ENCODE measurements around the gene CD207.

The CD207 gene

DNA sequence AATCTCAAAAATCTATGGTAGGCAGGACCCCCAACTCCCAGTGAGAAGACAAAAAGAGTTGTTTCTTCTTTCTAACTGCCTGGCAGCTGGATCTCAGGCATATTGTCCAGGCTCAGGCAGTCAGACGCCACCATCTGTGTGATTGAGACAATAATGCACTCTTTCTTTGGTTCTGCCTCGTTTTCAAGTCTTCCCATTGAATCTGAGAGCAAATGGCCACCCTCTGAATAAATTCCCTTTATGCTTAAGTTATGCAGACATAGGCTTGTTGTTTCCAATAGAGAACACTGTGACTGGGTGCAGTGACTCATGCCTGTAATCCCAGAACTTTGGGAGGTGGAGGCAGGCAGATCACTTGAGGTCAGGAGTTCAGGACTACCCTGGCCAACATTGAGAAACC is 15.3 kb upstream of the CD207 start:
- H2BK5ac ChIP-seq (ENCODE audit: low read length) = no peak overlapping the region
- H3K4me2 ChIP-seq (ENCODE audit: low read length) = no peak overlapping the region
- no peak overlapping the region for H3K4me3 ChIP-seq (ENCODE audit: low read length)
- H3K79me1 ChIP-seq (ENCODE audit: low read length) = no peaks in the 10 kb centered on the region
- no peak for DNase-seq
- WGBS (ENCODE audit: extremely low coverage, insufficient coverage, low lambda C conversion rate) = no CpG with 5 or more reads among the region's 2 CpGs
- no peaks in the 10 kb centered on the region for H3K4me1 ChIP-seq (ENCODE audit: control insufficient read depth, low read depth, low read length)
- H2BK120ac ChIP-seq (ENCODE audit: low read depth, low read length) = no peak overlapping the region
- H2BK15ac ChIP-seq (replicated peaks; ENCODE audit: low read depth) = no peak overlapping the region
- no peak overlapping the region for H2AK5ac ChIP-seq (ENCODE audit: low read length)
- H4K5ac ChIP-seq (ENCODE audit: low read length) = no peak overlapping the region
- H3K56ac ChIP-seq (ENCODE audit: low read length) = no peak overlapping the region
- H3K36me3 ChIP-seq (ENCODE audit: control insufficient read depth, insufficient read depth, low read length) = no peaks in the 10 kb centered on the region
- peaks cover 1% of the 10 kb centered on the region for H3K27me3 ChIP-seq (ENCODE audit: insufficient read depth, low read length, poor library complexity)
- no peak overlapping the region for H3K4ac ChIP-seq (ENCODE audit: low read depth, low read length)
- H3K27ac ChIP-seq (ENCODE audit: low read depth, low read length) = no peak overlapping the region
- H3K23ac ChIP-seq (ENCODE audit: low read length) = no peak overlapping the region
- H3K79me2 ChIP-seq (ENCODE audit: control insufficient read depth, insufficient read depth, low read length) = no peaks in the 10 kb centered on the region
- H4K8ac ChIP-seq (ENCODE audit: low read depth, low read length) = no peak overlapping the region
- no peak overlapping the region for H3K9ac ChIP-seq (ENCODE audit: low read length)
- no peak overlapping the region for H3K18ac ChIP-seq (ENCODE audit: low read length)

DNA sequence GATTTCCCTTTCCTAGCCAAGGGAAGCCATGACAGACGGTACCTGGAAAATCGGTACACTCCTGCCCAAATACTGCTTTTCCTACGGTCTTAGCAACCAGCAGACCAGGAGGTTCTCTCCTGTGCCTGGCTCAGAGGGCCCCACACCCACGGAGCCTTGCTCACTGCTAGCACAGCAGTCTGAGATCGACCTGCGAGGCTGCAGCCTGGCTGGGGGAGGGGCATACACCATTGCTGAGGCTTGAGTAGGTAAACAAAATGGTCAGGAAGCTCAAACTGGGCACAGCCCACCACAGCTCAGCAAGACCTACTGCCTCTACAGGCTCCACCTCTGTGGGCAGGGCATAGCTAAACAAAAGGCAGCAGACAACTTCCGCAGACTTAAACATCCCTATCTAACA is 6.8 kb upstream of the CD207 start:
- DNase-seq = no peak
- no peaks in the 10 kb centered on the region for H3K79me2 ChIP-seq (ENCODE audit: control insufficient read depth, insufficient read depth, low read length)
- WGBS (ENCODE audit: extremely low coverage, insufficient coverage, low lambda C conversion rate) = no CpG with 5 or more reads among the region's 7 CpGs

DNA sequence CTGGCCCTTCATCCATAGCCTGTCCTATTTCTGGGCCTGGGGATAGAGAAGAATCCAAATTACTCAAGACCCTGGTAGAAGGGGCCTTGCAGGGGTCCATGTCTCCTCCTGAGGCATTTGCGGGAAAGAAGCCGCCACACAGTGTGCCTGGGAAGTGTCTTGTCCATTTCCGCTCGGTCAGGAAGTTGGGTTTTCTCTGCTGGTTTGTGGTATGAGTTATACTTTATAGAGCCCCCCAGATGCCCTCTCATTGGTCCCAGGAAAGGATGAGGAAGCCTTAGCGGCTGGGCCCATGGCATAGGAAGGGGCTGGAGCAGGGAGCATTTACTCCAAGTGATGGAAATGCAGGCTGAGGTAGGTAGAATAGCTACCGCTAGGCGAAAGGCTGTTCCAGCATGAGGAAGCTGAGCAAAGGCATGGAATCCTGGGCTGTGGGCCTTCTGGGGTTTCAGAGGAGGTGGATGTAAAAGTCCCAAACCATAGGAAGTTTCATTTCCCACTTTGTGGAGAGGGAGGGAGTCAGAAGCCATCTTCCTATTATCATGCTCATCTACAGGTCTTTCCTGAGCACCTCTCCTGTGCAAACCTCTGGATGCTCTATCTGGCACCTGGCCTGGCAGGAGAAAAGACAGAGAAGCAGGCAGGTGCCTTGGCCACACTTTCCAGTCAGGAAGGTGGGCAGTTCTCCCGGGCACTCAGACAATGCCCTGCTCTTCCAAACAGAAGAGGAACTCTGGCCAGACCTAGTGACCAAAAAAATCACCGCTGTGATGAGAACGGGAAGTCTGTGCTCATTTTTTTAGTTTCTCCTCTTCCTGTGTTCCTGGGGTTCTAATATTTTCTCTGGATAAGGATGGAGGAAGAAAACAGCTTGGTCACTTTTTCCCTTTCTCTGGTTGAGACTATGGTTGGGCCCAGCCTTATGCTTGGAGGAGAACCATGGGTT is 2.6 kb upstream of the CD207 start:
- Histone ChIP-seq H3K79me2 (ENCODE audit: control insufficient read depth, insufficient read depth, low read length) (no peaks in the 10 kb centered on the region), H3K56ac (ENCODE audit: low read length) (no peak overlapping the region), H3K9ac (ENCODE audit: low read length) (no peak overlapping the region), H2AK5ac (ENCODE audit: low read length) (no peak overlapping the region), H3K4ac (ENCODE audit: low read depth, low read length) (no peak overlapping the region), H3K23ac (ENCODE audit: low read length) (no peak overlapping the region), H4K5ac (ENCODE audit: low read length) (no peak overlapping the region), H3K27me3 (ENCODE audit: insufficient read depth, low read length, poor library complexity) (no peaks in the 10 kb centered on the region), H3K79me1 (ENCODE audit: low read length) (no peaks in the 10 kb centered on the region), H3K27ac (ENCODE audit: low read depth, low read length) (no peak overlapping the region), H3K4me1 (ENCODE audit: control insufficient read depth, low read depth, low read length) (no peaks in the 10 kb centered on the region), H3K4me3 (ENCODE audit: low read length) (no peak overlapping the region), H3K18ac (ENCODE audit: low read length) (no peak overlapping the region), H2BK15ac (replicated peaks; ENCODE audit: low read depth) (no peak overlapping the region), H3K36me3 (ENCODE audit: control insufficient read depth, insufficient read depth, low read length) (no peaks in the 10 kb centered on the region), H2BK120ac (ENCODE audit: low read depth, low read length) (no peak overlapping the region), H2BK5ac (ENCODE audit: low read length) (no peak overlapping the region), H3K4me2 (ENCODE audit: low read length) (no peak overlapping the region), H4K8ac (ENCODE audit: low read depth, low read length) (no peak overlapping the region)
- no CpG with 5 or more reads among the region's 10 CpGs for WGBS (ENCODE audit: extremely low coverage, insufficient coverage, low lambda C conversion rate)
- no peak for DNase-seq

More for the DNA sequence above, 6.8 kb upstream of the CD207 start:
- Histone ChIP-seq H3K18ac (ENCODE audit: low read length) (no peak overlapping the region), H3K4ac (ENCODE audit: low read depth, low read length) (no peak overlapping the region), H3K56ac (ENCODE audit: low read length) (no peak overlapping the region), H3K27ac (ENCODE audit: low read depth, low read length) (no peak overlapping the region), H3K4me3 (ENCODE audit: low read length) (no peak overlapping the region), H3K79me1 (ENCODE audit: low read length) (no peaks in the 10 kb centered on the region), H3K36me3 (ENCODE audit: control insufficient read depth, insufficient read depth, low read length) (no peaks in the 10 kb centered on the region), H2BK15ac (replicated peaks; ENCODE audit: low read depth) (no peak overlapping the region), H2BK5ac (ENCODE audit: low read length) (no peak overlapping the region), H3K9ac (ENCODE audit: low read length) (no peak overlapping the region), H2BK120ac (ENCODE audit: low read depth, low read length) (no peak overlapping the region), H4K8ac (ENCODE audit: low read depth, low read length) (no peak overlapping the region), H2AK5ac (ENCODE audit: low read length) (no peak overlapping the region), H3K4me2 (ENCODE audit: low read length) (no peak overlapping the region), H3K27me3 (ENCODE audit: insufficient read depth, low read length, poor library complexity) (no peaks in the 10 kb centered on the region), H4K5ac (ENCODE audit: low read length) (no peak overlapping the region), H3K4me1 (ENCODE audit: control insufficient read depth, low read depth, low read length) (no peaks in the 10 kb centered on the region), H3K23ac (ENCODE audit: low read length) (no peak overlapping the region)

DNA sequence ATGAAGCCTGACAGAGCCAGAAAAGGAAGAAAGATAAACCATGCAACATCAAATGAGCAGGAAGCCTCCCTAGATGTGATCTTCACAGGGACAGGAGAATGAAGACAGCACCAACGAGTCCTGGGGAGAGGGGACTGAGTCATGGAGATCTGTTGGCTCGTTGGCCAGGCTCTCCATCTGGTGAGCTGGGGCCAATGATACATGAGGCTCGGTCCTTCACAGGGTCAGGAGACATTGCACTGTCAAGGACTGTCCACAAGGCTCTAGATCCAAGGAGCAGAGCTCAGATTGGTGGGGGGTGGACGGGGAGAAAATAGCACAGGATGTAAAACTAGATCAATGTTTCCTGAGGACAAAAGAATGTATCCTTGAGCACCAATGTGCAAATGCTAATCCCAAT is 735 bp downstream of the CD207 start:
- no peaks in the 10 kb centered on the region for H3K79me2 ChIP-seq (ENCODE audit: control insufficient read depth, insufficient read depth, low read length)
- no peak overlapping the region for H2AK5ac ChIP-seq (ENCODE audit: low read length)
- no peak overlapping the region for H3K4me2 ChIP-seq (ENCODE audit: low read length)
- no peak overlapping the region for H3K18ac ChIP-seq (ENCODE audit: low read length)
- H3K4me1 ChIP-seq (ENCODE audit: control insufficient read depth, low read depth, low read length) = no peaks in the 10 kb centered on the region
- no peak overlapping the region for H2BK120ac ChIP-seq (ENCODE audit: low read depth, low read length)
- no peak overlapping the region for H3K56ac ChIP-seq (ENCODE audit: low read length)
- no peak for DNase-seq
- no peaks in the 10 kb centered on the region for H3K27me3 ChIP-seq (ENCODE audit: insufficient read depth, low read length, poor library complexity)
- H4K8ac ChIP-seq (ENCODE audit: low read depth, low read length) = no peak overlapping the region
- H3K9ac ChIP-seq (ENCODE audit: low read length) = no peak overlapping the region
- H4K5ac ChIP-seq (ENCODE audit: low read length) = no peak overlapping the region
- H3K23ac ChIP-seq (ENCODE audit: low read length) = no peak overlapping the region
- no peak overlapping the region for H3K4me3 ChIP-seq (ENCODE audit: low read length)
- WGBS (ENCODE audit: extremely low coverage, insufficient coverage, low lambda C conversion rate) = no CpG with 5 or more reads among the region's 4 CpGs
- H3K36me3 ChIP-seq (ENCODE audit: control insufficient read depth, insufficient read depth, low read length) = no peaks in the 10 kb centered on the region
- no peak overlapping the region for H3K27ac ChIP-seq (ENCODE audit: low read depth, low read length)
- H2BK15ac ChIP-seq (replicated peaks; ENCODE audit: low read depth) = no peak overlapping the region
- H3K79me1 ChIP-seq (ENCODE audit: low read length) = no peaks in the 10 kb centered on the region
- H3K4ac ChIP-seq (ENCODE audit: low read depth, low read length) = no peak overlapping the region
- H2BK5ac ChIP-seq (ENCODE audit: low read length) = no peak overlapping the region

DNA sequence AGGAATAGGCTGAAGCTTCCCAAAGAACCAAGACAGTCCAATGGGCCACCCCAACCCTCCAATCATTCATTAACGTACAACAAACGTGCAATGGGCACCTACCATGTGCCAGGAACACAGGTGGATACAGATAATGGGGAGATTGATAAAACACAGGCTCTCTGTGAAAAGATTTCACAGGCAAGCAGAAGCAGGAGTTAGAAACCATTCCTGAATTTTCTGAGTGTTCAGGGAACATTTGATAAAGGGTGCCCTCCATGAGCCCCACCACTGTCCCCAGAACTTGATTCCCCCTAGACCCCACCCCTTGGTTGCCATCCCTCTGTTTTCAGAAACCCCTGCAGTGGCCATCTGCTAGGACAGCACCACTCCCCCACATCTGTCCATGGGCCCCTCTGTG is 1.5 kb downstream of the CD207 start:
- Histone ChIP-seq H2BK5ac (ENCODE audit: low read length) (no peak overlapping the region), H3K4me3 (ENCODE audit: low read length) (no peak overlapping the region), H3K56ac (ENCODE audit: low read length) (no peak overlapping the region), H3K9ac (ENCODE audit: low read length) (no peak overlapping the region), H3K27me3 (ENCODE audit: insufficient read depth, low read length, poor library complexity) (no peaks in the 10 kb centered on the region), H3K79me1 (ENCODE audit: low read length) (no peaks in the 10 kb centered on the region), H3K23ac (ENCODE audit: low read length) (no peak overlapping the region), H2BK120ac (ENCODE audit: low read depth, low read length) (no peak overlapping the region), H3K4me2 (ENCODE audit: low read length) (no peak overlapping the region), H3K79me2 (ENCODE audit: control insufficient read depth, insufficient read depth, low read length) (no peaks in the 10 kb centered on the region), H4K8ac (ENCODE audit: low read depth, low read length) (no peak overlapping the region), H3K4ac (ENCODE audit: low read depth, low read length) (no peak overlapping the region), H3K27ac (ENCODE audit: low read depth, low read length) (no peak overlapping the region), H4K5ac (ENCODE audit: low read length) (no peak overlapping the region), H3K4me1 (ENCODE audit: control insufficient read depth, low read depth, low read length) (no peaks in the 10 kb centered on the region), H2AK5ac (ENCODE audit: low read length) (no peak overlapping the region), H3K18ac (ENCODE audit: low read length) (no peak overlapping the region), H3K36me3 (ENCODE audit: control insufficient read depth, insufficient read depth, low read length) (no peaks in the 10 kb centered on the region), H2BK15ac (replicated peaks; ENCODE audit: low read depth) (no peak overlapping the region)
- no peak for DNase-seq
- no CpG with 5 or more reads among the region's 2 CpGs for WGBS (ENCODE audit: extremely low coverage, insufficient coverage, low lambda C conversion rate)

DNA sequence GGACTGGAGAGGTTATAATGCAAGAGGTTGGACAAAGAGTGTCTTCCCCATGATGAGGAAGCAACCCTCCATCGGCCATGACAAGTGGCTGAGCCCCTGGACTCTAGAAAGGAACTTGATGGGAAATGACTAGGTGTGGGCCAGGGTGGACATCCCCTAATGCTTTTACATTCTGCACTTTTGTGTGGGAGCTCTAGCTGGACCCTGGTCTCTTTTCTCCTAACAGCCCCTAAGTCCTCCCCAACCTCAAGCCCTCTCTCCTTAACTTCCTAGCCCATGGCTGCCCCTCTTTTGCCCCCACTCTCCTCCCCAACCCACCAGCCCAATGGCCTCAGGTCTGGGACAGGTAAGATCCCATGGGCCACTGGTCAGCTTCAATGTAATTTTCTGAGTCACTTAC is 2.4 kb downstream of the CD207 start:
- no CpG with 5 or more reads among the region's 1 CpG for WGBS (ENCODE audit: extremely low coverage, insufficient coverage, low lambda C conversion rate)
- no peaks in the 10 kb centered on the region for H3K36me3 ChIP-seq (ENCODE audit: control insufficient read depth, insufficient read depth, low read length)

More for the DNA sequence above, 2.4 kb downstream of the CD207 start:
- no peak overlapping the region for H4K8ac ChIP-seq (ENCODE audit: low read depth, low read length)
- no peak overlapping the region for H3K18ac ChIP-seq (ENCODE audit: low read length)
- DNase-seq = no peak
- no peak overlapping the region for H2AK5ac ChIP-seq (ENCODE audit: low read length)
- H2BK5ac ChIP-seq (ENCODE audit: low read length) = no peak overlapping the region
- H3K9ac ChIP-seq (ENCODE audit: low read length) = no peak overlapping the region
- no peak overlapping the region for H4K5ac ChIP-seq (ENCODE audit: low read length)
- no peak overlapping the region for H2BK15ac ChIP-seq (replicated peaks; ENCODE audit: low read depth)
- H3K23ac ChIP-seq (ENCODE audit: low read length) = no peak overlapping the region
- H3K4me2 ChIP-seq (ENCODE audit: low read length) = no peak overlapping the region
- H3K27ac ChIP-seq (ENCODE audit: low read depth, low read length) = no peak overlapping the region
- H3K79me1 ChIP-seq (ENCODE audit: low read length) = no peaks in the 10 kb centered on the region
- H3K4ac ChIP-seq (ENCODE audit: low read depth, low read length) = no peak overlapping the region
- H3K4me1 ChIP-seq (ENCODE audit: control insufficient read depth, low read depth, low read length) = no peaks in the 10 kb centered on the region
- H3K27me3 ChIP-seq (ENCODE audit: insufficient read depth, low read length, poor library complexity) = no peaks in the 10 kb centered on the region
- no peak overlapping the region for H3K4me3 ChIP-seq (ENCODE audit: low read length)
- H2BK120ac ChIP-seq (ENCODE audit: low read depth, low read length) = no peak overlapping the region
- no peak overlapping the region for H3K56ac ChIP-seq (ENCODE audit: low read length)
- no peaks in the 10 kb centered on the region for H3K79me2 ChIP-seq (ENCODE audit: control insufficient read depth, insufficient read depth, low read length)
